CD1c-positive myeloid dendritic cell (primary cell): ENCODE results near the gene WNT16.
"Not testable (repeated sequence)": the region's sequence is repeated elsewhere in the genome, so short reads cannot be mapped to it uniquely, and the experiment has no call there.

Experiments used
- DNase-seq: peaks from one replicate; pipeline ENCODE4 v3.0.0-alpha.2; 2016; ENCODE audit errors: extremely low spot score

Gene WNT16

DNA sequence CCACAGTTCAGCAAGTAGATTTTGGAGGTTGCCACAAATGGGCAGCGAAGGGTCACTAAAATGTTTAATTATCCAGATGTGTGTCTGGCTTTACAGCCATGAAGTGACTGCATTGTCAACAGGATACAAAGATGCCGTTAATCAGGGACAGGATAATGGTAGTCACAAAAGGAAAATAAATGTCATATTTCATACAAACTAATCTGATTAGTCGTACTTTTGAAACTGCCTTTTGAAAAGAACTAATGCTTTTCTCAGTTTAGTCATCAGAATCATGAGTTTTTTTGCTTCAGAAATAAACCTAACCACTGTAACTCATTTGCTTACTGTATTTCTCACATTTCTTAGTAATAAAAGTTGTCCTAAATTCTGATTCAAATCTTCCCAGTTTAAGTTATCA is 22.2 kb upstream of the WNT16 start:
- DNase-seq, result no peak

DNA sequence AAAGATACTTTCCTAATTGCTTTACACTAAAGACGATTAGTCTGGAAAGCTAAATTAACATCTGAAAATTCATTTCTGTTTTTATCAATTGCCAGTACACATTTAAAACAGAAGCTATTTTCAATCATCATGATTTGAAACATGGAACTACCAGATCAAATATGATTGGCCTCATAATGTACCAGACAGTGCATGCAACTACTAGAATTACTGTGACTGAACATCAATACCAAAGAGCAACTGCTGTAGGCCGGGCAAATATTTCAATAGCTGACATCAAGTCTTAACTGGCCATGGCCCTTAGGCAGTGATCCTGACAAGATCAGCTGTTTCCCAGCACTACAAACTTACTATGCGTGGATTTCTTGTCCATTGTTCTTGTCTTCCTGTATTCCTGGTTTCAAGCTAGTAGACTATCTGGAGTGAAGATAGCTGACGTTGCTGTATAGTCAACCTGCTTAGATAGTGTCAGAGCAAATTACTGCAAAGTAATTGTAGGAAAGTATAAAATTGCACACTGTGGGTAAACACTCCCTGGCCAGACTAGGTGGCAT is 21.7 kb upstream of the WNT16 start:
- no peak for DNase-seq

DNA sequence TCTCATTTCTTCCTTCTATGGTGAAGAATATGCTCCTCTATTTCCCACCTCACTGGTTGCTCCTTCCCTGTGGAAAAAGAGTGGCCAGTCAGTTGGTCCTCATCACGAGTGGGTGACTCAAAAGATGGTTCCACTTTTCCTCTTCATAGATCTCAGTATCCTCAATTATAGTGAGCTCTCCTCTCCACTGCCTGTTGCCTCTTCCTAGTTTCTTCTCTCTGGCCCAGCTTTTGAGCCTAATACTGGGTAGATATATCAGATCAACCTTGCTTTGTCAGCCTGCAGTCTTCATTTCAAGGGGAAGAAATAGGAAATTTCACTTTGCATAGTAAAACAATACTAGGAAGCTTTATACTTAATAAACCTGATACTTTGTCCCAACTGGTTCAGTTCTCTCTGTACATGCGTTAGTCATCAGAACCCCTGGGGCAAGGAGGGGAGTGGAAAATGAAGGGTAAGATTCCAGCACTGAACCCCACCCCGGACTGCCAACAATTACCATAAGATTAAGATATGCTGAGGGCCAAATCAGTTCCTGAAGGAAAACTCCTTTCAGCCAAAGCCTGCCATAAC is 15.5 kb upstream of the WNT16 start:
- DNase-seq, result no peak

DNA sequence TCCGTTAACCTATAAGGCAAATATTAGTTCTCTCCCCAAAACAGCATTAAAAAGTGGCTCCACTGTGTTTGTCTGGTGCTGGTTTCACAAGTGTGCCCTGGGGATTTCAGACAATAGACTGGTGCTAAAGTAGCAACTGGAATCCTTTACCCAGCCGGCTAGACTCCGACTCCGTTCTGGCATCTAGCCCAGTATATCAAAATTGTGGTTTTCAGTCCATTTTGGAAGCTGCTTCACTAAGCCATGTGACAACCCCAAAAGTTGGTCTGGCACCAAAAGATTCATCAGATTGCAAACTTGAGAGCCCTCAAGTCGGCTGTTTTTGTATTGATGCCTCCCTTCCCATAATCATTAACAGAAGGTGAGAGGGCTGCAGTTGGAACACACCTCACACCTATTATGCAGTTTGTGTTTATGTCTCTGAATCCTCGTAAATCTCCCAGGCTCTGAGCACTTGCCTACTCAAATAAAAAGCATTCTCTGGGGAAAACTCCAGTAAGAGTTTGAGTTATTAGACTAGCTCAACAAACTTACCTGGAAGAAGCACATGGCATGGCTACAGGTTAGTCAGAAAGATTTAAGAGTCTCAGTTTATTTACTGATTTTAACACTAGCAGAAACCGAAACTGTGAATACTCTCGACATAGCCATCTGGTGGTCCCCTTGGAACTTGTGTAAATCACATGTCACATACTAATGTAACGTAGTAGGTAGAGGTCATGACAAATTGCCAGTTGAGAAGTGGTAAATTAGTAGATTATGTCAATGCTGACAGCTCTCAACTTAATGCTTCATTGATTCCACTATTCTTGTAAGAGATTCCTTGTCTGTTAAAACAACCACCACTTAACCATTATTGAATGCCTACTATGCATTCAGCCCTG is 14.8 kb upstream of the WNT16 start:
- no peak for DNase-seq

DNA sequence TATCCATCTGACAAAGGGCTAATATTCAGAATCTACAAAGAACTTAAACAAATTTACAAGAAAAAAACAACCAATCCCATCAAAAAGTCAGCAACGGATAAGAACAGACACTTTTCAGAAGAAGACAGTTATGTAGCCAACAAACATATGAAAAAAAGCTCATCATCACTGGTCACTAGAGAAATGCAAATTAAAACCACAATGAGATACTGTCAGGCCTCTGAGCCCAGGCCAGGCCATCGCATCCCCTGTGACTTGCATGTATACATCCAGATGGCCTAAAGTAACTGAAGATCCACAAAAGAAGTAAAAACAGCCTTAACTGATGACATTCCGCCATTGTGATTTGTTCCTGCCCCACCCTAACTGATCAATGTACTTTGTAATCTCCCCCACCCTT is 13.6 kb upstream of the WNT16 start:
- not testable (repeated sequence) for DNase-seq

DNA sequence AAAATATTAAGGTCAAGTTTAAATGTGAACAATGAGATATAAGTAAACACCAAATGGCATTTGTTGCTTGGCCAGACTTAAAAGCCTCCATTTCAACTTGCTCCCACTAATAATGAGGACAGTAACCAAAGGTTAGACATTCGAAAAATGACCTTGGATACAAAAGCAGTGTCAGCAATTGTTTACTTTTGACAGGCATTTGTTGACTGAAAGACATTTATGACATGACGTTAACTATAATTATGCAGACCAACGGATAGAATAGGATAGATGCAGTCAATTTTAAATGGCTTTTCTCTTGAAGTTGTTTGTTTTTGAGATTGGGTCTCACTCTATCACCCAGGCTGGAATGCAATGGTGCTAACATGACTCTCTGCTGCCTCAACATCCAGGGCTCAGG is 6.3 kb upstream of the WNT16 start:
- DNase-seq, result no peak

DNA sequence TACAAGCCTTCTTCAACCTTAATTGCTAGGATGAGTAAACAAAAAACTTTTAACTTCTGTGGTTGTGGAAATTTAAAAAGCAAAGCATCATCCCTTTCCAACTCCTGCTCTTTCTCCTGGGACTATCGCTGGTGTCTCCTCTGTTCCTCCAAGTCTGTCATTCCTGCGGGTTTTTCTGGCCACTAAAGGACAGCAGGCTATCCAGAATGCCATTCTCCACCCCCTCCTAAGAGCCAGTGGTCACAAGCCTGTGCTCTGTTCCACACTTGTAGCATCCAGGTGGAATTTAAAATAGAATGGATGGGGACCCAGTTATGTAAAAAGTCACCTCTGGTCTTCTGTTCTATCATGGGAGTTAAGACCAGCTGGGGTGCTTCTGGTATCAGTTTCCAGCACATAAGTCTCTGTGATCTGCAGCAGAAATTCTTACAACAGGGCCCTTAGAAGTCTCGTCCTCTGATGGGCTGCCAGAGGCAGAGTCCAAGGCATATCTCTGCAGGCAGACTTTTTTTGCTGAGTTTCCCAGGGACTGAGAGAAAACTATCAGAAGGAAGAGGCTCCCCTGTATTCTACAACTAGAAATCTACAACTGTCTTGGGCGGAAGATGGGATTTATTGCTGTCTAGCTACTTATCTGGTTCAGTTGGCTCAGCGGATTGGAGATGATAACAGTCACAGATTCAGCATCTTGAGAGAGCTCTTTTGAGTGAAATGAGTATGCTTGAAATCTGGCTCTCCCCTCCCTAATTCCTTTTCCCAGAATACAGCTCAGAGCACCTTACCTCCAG is 5.1 kb upstream of the WNT16 start:
- no peak for DNase-seq

DNA sequence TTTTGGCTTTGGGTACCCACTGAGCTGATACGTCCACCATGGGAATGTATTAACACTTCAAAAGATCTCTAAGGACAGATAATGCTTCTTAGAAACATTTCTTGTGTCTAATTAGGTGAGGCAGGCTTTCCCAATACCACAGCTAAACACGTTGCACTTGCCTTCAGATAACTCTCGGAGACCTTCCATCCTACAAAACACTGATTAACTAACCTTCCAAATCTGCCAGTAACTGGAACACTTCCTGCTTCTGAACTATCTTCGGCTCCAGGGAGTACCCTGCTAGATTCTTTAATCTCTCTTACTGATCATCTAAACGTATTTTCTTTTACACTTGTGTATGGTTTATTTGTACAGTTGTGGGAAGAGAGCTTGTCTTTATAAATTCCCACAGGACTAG is 1.1 kb upstream of the WNT16 start:
- no peak for DNase-seq

DNA sequence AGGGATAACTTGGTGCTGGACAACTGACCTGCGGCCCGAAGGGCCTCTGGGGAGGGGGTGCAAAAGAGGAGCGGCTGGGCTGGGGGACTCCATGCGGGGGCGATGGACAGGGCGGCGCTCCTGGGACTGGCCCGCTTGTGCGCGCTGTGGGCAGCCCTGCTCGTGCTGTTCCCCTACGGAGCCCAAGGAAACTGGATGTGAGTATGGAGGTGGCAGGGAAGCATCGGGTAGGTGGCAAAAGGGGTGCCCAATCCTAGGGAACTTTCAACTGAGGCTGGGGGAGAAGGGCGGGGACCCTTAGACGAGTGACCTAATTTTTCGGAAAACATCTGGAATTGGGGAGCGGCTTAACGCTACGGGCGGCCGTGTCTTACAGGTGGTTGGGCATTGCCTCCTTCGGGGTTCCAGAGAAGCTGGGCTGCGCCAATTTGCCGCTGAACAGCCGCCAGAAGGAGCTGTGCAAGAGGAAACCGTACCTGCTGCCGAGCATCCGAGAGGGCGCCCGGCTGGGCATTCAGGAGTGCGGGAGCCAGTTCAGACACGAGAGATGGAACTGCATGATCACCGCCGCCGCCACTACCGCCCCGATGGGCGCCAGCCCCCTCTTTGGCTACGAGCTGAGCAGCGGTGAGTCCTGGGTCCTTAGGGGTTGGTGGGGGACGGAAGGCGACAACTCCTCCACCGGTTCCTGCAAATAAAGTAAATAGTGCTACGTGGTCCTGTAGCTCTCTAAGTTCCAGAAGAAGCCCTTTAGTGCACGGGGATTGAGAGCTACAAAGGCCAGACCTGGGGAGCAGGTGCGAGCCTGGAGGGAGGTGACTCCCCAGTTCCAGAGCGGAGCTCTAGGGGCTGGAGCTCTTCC is 622 bp downstream of the WNT16 start:
- no peak for DNase-seq

DNA sequence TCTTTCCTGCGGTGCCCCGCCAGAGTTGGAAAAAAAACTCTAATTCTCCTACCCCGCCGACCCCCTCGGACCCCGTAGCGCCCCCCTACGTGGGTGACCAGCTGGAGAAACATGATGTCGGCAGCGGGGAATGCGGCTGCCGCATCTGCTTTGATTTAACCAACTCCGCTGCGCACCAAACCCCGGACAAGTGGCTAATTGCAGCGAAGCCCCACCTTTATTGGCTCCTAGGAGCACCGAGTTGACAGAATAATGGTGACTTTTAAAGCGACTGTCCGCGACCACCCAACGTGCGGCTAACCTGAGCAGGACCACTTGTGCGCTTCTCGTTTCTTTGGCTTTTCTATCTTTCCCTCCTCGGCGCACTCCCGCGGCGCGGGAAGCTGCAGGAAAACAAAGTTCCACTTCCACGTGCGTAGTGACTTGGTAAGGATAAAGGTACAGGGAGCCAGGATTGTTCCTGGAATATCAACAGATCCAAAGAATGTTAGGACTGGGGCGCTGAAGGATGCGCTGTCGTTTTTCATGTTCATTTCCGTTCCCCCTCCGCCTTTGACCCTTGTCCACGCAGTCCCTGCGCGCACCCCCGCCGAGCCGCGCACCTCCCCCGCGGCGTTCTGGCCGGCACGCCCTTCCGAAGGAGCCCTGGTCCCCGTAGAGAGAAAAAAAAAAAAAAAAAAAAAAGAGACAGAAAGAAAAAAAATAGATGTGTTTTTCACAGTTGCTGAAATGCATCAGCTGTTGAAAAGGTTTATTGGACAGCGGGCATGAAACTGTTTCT is 1.4 kb downstream of the WNT16 start:
- DNase-seq, result no peak

DNA sequence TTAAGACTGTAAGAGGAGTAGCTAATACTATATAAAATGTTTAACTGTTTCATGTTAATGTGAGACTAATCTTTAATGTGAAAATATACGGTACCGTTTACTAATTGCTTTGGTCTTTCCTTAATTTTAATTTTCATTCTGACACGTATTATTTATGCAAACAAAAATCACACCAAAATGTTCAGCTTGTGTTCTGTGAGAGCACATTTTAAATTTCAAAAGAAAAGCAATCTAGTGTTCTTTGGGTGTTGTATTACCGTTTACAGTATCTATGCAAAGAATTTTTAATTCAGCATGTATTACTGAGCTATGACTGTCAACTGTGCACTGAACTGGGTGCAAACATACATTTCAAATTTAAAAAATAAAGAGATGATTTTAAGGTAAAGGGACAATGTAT is 2.2 kb downstream of the WNT16 start:
- DNase-seq, result no peak

DNA sequence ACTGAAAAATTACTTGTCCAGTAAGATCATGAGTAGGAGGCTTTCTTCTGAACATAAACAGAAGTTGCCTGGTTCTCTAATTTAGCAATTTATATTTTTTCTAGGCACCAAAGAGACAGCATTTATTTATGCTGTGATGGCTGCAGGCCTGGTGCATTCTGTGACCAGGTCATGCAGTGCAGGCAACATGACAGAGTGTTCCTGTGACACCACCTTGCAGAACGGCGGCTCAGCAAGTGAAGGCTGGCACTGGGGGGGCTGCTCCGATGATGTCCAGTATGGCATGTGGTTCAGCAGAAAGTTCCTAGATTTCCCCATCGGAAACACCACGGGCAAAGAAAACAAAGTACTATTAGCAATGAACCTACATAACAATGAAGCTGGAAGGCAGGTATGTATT is 2.8 kb downstream of the WNT16 start:
- no peak for DNase-seq

DNA sequence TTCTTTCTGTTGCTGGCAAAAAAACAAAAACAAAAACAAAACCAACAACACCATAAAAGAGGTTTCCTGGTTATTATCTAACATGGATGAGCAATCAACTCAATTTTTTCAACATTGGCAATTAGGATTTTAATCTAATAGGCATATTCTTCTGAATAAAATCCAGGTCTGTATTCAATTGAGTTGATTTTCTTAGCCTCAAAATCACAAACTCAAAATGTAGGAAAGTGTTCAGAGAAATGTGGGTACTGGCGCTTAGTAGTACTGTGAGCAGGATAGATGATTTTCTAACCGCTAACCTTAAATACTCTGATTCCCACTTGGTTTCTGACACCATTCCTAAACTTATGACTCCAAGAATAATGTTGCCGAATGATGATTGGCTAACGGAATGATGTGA is 5.6 kb downstream of the WNT16 start:
- no peak for DNase-seq

DNA sequence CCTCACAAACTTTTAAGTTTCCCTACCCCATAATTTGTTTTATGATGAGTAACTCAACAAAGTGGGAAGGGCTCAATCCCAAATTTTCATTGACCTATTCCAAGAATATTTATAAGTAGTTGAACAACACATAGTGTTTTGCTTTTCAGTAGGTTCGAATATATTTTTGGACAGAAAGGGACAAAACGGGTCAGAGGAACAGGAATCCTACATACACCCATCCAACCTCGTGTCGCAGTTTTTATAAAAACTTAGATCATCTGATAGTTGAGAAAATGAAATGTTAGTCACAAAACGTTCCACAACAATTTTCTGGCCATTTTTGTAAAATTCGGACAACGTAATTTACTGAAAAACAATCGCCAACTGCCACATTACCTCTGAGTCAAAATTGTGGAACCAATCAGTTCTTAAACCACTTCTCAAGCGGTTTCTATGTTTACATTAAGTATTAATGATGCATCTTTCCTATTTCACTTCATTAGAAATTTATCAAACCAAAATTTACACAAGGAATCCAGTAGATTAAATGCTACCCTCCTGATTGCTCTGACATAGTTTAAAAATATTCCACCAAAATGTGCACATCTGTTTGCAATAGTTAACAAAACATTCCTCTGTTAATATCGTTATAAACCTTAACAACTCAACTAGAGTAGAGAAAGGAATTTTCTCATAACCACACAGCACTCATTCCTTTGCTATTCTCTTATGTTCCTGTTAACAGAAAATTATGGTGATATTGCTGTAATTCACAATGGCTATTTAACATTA is 6.3 kb downstream of the WNT16 start:
- no peak for DNase-seq

DNA sequence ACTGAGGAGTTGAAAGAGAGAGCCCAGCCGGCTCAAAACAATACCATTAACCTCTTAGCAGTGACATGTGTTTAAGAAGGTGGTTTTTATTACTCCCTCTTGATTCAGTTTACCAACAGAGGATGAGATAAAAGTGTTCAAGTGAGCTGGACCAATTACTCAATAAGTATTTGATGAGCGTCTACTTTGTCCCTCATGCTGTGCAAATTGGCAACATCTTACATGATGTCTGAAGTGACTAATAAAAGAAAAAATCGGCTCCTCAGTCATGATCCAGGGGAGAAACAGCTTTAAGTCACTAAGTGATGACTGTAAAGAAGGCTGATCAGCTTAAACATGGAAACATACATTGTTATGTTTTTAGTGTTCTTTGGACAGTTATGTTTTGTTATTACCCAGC is 7.8 kb downstream of the WNT16 start:
- no peak for DNase-seq

DNA sequence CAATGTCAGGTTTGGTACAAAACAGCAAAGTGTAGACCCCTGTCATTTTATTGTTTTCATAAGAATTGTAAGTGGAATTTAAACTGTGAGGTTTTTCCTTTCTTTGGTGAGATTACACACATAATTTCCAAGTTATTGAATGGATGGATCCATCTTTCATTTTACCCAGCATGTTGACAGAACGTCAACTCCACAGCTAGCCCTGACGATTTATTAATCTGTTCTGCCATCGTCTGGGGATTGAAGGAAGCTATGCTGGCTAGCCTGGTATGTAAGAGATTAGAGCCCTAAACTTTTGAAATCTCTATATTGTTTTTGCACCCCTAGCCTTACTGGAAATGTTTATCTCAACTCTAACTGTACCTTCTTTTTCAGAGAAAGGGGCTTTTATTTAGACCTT is 8.6 kb downstream of the WNT16 start:
- no peak for DNase-seq

DNA sequence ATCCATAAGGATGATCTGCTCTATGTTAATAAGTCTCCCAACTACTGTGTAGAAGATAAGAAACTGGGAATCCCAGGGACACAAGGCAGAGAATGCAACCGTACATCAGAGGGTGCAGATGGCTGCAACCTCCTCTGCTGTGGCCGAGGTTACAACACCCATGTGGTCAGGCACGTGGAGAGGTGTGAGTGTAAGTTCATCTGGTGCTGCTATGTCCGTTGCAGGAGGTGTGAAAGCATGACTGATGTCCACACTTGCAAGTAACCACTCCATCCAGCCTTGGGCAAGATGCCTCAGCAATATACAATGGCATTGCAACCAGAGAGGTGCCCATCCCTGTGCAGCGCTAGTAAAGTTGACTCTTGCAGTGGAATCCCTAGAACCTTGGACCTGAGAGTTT is 10.3 kb downstream of the WNT16 start:
- DNase-seq, result no peak

DNA sequence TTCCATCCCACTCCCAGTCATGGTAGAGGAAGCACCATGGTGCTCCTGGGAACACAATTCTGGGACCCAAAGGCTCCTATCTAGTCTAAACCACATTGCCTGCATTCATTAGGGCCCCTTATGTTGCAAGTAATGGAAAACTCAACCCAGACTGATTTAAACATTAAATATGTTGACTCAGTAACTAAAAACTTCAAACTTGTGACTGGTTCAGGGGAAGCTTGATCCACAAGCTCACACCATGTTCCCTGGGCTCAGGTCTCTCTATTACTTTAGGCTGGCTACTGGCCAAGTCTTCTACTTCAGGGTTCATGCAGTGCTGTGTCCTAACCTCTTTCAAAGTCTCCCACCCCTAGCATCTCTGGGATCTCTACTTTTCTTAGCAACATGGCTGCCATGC is 13.1 kb downstream of the WNT16 start:
- no peak for DNase-seq

DNA sequence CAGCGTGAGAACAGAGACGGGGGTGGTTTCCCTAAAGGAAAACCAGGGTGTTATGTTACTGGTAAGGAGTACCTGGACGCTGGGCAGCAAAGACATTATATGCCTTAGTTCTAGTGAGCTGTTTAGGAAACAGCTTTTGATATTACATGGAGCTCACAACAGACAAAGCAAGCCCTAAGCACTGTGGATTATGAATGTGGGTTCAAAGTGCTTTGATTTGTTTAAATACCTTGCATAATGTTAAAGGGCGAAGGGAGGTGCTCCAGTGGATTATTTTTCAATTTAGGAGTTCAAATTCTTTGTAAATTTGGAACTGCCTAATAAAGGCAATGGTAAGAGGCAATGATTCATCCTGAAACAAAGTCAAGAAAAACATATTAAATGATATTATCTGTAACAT is 13.8 kb downstream of the WNT16 start:
- DNase-seq, result no peak

DNA sequence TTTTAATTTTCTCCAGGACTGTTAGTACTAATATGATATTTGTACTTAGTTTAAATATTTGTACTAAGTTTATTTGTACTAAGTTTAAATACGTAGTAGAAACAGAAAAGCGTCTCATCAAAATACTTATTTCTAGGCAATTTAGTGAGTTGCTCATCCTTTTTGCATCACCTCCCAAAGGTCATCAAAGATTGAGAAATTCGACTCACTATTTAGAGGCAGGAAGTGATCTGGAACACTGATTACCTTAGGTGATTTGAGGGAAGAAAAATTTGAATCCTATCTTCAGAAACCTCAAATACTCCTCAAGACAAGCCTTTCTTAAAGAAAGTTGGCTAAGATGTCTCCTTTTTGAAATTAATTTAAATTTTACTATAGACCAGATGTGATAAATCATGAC is 14.5 kb downstream of the WNT16 start:
- no peak for DNase-seq
